ENCODE data around the gene ARPC3. TPM values are rescaled to one million over a fixed set of nuclear protein-coding genes. Genes with fewer than 3 reads are reported as not detected.

Gene ARPC3
- total RNA-seq, 1 experiment from 2014 or later, result 115 TPM

DNA sequence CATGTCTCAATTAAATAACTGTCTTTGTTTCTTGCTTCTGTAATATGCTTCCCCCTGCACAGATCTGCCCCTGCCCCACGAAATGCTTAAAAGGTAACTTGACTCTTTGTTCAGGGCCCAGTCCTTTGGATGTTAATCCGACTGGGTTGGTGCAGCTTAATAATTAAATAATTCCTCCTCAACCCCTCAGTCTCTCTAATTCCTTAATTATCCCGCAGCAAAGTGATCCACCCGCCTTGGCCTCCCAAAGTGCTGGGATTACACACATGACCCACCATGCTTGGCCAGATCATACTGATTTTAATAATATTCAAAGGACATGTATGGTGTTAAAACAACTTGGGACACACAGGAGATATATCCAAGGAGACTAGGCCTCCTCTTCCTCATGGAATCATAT is 28.4 kb downstream of the ARPC3 start:
- POLR2A ChIA-PET, result no interaction called here
- RAD21 ChIA-PET (ENCODE audit: low non-redundant PET in 1 of 2, low total read pairs in 2 of 2, uncharacterized antibody in 2 of 2, unreplicated experiment in 2 of 2), result no interaction called here
- Histone ChIP-seq H3K9me3 (ENCODE audit: control insufficient read depth in 1 of 2, insufficient read depth in 1 of 2, low read depth in 1 of 2, low read length in 2 of 2) (no peaks in the 10 kb centered on the region), H3K36me3 (ENCODE audit: control insufficient read depth in 1 of 2, insufficient read depth in 2 of 2, low read length in 2 of 2) (no peaks in the 10 kb centered on the region), H3K79me2 (ENCODE audit: insufficient read depth, low read length) (no peaks in the 10 kb centered on the region), H3K4me3 (replicated peaks in 1 of 2; ENCODE audit: low read depth in 1 of 2, low read length in 2 of 2) (no peak overlapping the region), H3K27me3 (ENCODE audit: insufficient read depth, low read length) (no peaks in the 10 kb centered on the region), H3K4me2 (ENCODE audit: low read length) (no peak overlapping the region), H3K9me2 (ENCODE audit: insufficient read depth) (no peaks in the 10 kb centered on the region), H4K20me1 (ENCODE audit: insufficient read depth) (no peaks in the 10 kb centered on the region), H3K9ac (ENCODE audit: low read length) (no peak overlapping the region), H3K4me1 (ENCODE audit: control insufficient read depth in 1 of 2, insufficient read depth in 2 of 2, low read length in 2 of 2) (peaks cover 0 to 1% of the 10 kb centered on the region in 2 experiments; a peak in 1 of 4 replicates), H3K27ac (ENCODE audit: low read depth, low read length) (no peak overlapping the region), H2AFZ (ENCODE audit: low read depth, low read length, poor library complexity, severe bottlenecking) (no peak overlapping the region)
- no TSS peak for BruUV-seq (replicated peaks)
- ATAC-seq (no peak), DNase-seq (ENCODE audit: low read depth, low spot score) (no peak)
- TF ChIP-seq, protein P1, sequence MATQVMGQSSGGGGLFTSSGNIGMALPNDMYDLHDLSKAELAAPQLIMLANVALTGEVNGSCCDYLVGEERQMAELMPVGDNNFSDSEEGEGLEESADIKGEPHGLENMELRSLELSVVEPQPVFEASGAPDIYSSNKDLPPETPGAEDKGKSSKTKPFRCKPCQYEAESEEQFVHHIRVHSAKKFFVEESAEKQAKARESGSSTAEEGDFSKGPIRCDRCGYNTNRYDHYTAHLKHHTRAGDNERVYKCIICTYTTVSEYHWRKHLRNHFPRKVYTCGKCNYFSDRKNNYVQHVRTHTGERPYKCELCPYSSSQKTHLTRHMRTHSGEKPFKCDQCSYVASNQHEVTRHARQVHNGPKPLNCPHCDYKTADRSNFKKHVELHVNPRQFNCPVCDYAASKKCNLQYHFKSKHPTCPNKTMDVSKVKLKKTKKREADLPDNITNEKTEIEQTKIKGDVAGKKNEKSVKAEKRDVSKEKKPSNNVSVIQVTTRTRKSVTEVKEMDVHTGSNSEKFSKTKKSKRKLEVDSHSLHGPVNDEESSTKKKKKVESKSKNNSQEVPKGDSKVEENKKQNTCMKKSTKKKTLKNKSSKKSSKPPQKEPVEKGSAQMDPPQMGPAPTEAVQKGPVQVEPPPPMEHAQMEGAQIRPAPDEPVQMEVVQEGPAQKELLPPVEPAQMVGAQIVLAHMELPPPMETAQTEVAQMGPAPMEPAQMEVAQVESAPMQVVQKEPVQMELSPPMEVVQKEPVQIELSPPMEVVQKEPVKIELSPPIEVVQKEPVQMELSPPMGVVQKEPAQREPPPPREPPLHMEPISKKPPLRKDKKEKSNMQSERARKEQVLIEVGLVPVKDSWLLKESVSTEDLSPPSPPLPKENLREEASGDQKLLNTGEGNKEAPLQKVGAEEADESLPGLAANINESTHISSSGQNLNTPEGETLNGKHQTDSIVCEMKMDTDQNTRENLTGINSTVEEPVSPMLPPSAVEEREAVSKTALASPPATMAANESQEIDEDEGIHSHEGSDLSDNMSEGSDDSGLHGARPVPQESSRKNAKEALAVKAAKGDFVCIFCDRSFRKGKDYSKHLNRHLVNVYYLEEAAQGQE (IDR thresholded peaks at IDR 0.05; ENCODE audit: low read depth), result no peak
- TF ChIP-seq YY1 (IDR thresholded peaks at IDR 0.05; ENCODE audit: extremely low read depth, insufficient replicate concordance, low read depth, low read length) (no peak), CBX3 (IDR thresholded peaks at IDR 0.05; ENCODE audit: low read depth) (no peak), ZNF274 (IDR thresholded peaks at IDR 0.05; ENCODE audit: low read depth, low read length) (no peak), TCF7L2 (IDR thresholded peaks at IDR 0.05; ENCODE audit: borderline replicate concordance, extremely low read depth, insufficient read depth, insufficient read length) (no peak), POLR2AphosphoS5 (IDR thresholded peaks at IDR 0.05; ENCODE audit: low read depth, low read length) (no peak), ELF1 (IDR thresholded peaks at IDR 0.05; ENCODE audit: borderline replicate concordance, low read depth) (no peak)
- CTCF ChIA-PET, result interaction anchor here (1.2 to 2.3 kb wide), 2 partner anchors 10 to 29 kb away, joined by 4 to 9 read pairs; partner anchors contain the start of gene ARPC3
- intact Hi-C loops (cut with micrococcal nuclease), result no loop called here
